SK-N-SH treated with all-trans-retinoic acid at 6 μM for 48 hours (cell line): Measurements from ENCODE around the gene AGBL3.

ENCODE experiments used
- ATAC-seq: fragments of 200-7000 bp; cut with Tn5 transposase; 3 replicates; pipeline ENCODE4 v1.9.1; 2020; ENCODE audit warnings: mild to moderate bottlenecking, moderate library complexity
- ARNTL ChIP-seq: fragments of 450-650 bp; formaldehyde crosslinking; IDR thresholded peaks from 2 replicates; pipeline ENCODE4 v1.5.0; 2020; ENCODE audit warnings: low read depth, mild to moderate bottlenecking, moderate library complexity, borderline replicate concordance
- CSDC2 ChIP-seq: fragments of 250-450 bp; sonication (Bioruptor Pico); IDR thresholded peaks from 2 replicates; pipeline ENCODE4 v1.5.0; 2020; ENCODE audit warnings: mild to moderate bottlenecking, moderate library complexity
- GLIS3 ChIP-seq: fragments of 250-450 bp; sonication (Bioruptor Pico); IDR thresholded peaks from 2 replicates; pipeline ENCODE4 v1.5.0; 2020; ENCODE audit warnings: mild to moderate bottlenecking, moderate library complexity
- OSR1 ChIP-seq: fragments of 250-450 bp; sonication (Bioruptor Pico); IDR thresholded peaks from 2 replicates; pipeline ENCODE4 v1.8.0; 2022; ENCODE audit warnings: moderate library complexity, mild to moderate bottlenecking, inconsistent platforms
- PPARA ChIP-seq: fragments of 250-450 bp; sonication (Bioruptor Pico); IDR thresholded peaks from 2 replicates; pipeline ENCODE4 v1.5.0; 2020; ENCODE audit warnings: mild to moderate bottlenecking, borderline replicate concordance
- RARB ChIP-seq: fragments of 250-450 bp; sonication (Bioruptor Pico); IDR thresholded peaks from 2 replicates; pipeline ENCODE4 v1.8.0; 2021; ENCODE audit warnings: mild to moderate bottlenecking, moderate library complexity
- SNAI2 ChIP-seq: fragments of 250-450 bp; sonication (Bioruptor Pico); IDR thresholded peaks from 2 replicates; pipeline ENCODE4 v1.5.0; 2020; ENCODE audit warnings: mild to moderate bottlenecking, moderate library complexity
- TCF4 ChIP-seq: fragments of 250-450 bp; sonication (Bioruptor Pico); IDR thresholded peaks from 2 replicates; pipeline ENCODE4 v1.8.0; 2021; ENCODE audit warnings: mild to moderate bottlenecking, moderate library complexity, borderline replicate concordance
- ZC3H10 ChIP-seq: fragments of 250-450 bp; sonication (Bioruptor Pico); IDR thresholded peaks from 2 replicates; pipeline ENCODE4 v1.5.1; 2021; ENCODE audit warnings: mild to moderate bottlenecking, moderate library complexity
- ZNF565 ChIP-seq: fragments of 450-650 bp; formaldehyde crosslinking; conservative IDR thresholded peaks from 2 replicates; pipeline ENCODE4 v1.5.0; 2020; ENCODE audit warnings: low read depth, mild to moderate bottlenecking, moderate library complexity
- ZNF8 ChIP-seq: fragments of 450-650 bp; formaldehyde crosslinking; IDR thresholded peaks from 2 replicates; pipeline ENCODE4 v1.5.0; 2020; ENCODE audit warnings: mild to moderate bottlenecking, moderate library complexity
- TF ChIP-seq, protein P1 (sequence below): fragments of 250-450 bp; sonication (Bioruptor Pico); IDR thresholded peaks from 2 replicates; pipeline ENCODE4 v1.5.1; 2021; ENCODE audit warnings: mild to moderate bottlenecking, moderate library complexity
- TF ChIP-seq, protein P2 (sequence below): fragments of 250-450 bp; sonication (Bioruptor Pico); IDR thresholded peaks from 2 replicates; pipeline ENCODE4 v1.8.0; 2021; ENCODE audit warnings: low read depth, mild to moderate bottlenecking, moderate library complexity, borderline replicate concordance
- TF ChIP-seq, protein P3 (sequence below): fragments of 250-450 bp; sonication (Bioruptor Pico); IDR thresholded peaks from 2 replicates; pipeline ENCODE4 v1.5.0; 2020; ENCODE audit warnings: mild to moderate bottlenecking, moderate library complexity

AGBL3 gene

DNA sequence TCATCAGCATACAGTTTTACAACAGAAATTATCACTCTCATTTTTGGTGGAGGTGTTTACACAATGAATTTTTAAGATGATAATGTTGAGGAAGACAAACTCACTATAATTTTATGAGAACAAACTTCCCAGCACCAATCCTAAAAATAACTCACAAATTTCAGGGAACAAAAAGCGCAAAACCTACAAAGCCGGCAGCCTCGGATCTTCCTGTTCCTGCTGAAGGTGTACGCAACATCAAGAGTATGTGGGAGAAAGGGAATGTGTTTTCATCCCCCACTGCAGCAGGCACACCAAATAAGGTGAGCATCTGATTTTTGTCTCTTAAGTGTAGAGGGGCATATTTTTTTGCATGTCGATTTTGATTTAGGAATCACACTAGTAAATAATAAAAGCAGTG lies 26.5 kb upstream of the AGBL3 start:
- TF ChIP-seq, protein P1, sequence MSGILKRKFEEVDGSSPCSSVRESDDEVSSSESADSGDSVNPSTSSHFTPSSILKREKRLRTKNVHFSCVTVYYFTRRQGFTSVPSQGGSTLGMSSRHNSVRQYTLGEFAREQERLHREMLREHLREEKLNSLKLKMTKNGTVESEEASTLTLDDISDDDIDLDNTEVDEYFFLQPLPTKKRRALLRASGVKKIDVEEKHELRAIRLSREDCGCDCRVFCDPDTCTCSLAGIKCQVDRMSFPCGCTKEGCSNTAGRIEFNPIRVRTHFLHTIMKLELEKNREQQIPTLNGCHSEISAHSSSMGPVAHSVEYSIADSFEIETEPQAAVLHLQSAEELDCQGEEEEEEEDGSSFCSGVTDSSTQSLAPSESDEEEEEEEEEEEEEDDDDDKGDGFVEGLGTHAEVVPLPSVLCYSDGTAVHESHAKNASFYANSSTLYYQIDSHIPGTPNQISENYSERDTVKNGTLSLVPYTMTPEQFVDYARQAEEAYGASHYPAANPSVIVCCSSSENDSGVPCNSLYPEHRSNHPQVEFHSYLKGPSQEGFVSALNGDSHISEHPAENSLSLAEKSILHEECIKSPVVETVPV (CRISPR knock-in tag): no peak
- TF ChIP-seq ZNF565: no peak
- ATAC-seq: no peak

DNA sequence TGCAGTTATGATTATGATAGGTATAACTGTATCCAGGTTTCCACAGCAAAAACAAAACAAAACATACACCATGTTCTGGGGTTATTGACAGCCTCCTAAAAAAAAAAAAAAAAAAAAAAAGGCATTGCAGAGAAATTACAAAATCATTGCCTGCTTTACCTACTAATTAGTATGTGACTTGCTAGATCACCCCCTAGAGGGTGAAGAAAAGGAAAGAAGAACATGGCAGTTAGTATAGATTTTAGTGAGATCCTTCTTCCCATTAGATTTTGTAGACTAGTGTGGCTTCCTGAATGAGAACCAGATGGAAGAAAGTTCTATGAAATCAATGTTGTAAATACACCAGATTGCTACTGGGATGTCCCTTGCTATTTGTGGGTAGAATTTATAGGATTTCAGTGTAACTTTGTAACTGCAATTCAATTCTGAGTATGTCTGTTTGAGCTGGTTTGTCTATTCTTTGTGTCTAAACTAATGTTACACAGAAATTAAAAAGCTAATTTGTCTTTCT lies 24.0 kb upstream of the AGBL3 start:
- TF ChIP-seq, protein P2, sequence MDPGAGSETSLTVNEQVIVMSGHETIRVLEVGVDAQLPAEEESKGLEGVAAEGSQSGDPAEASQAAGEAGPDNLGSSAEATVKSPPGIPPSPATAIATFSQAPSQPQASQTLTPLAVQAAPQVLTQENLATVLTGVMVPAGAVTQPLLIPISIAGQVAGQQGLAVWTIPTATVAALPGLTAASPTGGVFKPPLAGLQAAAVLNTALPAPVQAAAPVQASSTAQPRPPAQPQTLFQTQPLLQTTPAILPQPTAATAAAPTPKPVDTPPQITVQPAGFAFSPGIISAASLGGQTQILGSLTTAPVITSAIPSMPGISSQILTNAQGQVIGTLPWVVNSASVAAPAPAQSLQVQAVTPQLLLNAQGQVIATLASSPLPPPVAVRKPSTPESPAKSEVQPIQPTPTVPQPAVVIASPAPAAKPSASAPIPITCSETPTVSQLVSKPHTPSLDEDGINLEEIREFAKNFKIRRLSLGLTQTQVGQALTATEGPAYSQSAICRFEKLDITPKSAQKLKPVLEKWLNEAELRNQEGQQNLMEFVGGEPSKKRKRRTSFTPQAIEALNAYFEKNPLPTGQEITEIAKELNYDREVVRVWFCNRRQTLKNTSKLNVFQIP (CRISPR knock-in tag): no peak
- no peak for TF ChIP-seq ZC3H10
- no peak for TF ChIP-seq GLIS3 (CRISPR knock-in tag)
- no peak for TF ChIP-seq ZNF565
- TF ChIP-seq RARB (CRISPR knock-in tag): no peak
- no peak for TF ChIP-seq CSDC2 (CRISPR knock-in tag)
- TF ChIP-seq ARNTL (CRISPR knock-in tag): no peak
- no peak for TF ChIP-seq PPARA (CRISPR knock-in tag)
- TF ChIP-seq, protein P3, sequence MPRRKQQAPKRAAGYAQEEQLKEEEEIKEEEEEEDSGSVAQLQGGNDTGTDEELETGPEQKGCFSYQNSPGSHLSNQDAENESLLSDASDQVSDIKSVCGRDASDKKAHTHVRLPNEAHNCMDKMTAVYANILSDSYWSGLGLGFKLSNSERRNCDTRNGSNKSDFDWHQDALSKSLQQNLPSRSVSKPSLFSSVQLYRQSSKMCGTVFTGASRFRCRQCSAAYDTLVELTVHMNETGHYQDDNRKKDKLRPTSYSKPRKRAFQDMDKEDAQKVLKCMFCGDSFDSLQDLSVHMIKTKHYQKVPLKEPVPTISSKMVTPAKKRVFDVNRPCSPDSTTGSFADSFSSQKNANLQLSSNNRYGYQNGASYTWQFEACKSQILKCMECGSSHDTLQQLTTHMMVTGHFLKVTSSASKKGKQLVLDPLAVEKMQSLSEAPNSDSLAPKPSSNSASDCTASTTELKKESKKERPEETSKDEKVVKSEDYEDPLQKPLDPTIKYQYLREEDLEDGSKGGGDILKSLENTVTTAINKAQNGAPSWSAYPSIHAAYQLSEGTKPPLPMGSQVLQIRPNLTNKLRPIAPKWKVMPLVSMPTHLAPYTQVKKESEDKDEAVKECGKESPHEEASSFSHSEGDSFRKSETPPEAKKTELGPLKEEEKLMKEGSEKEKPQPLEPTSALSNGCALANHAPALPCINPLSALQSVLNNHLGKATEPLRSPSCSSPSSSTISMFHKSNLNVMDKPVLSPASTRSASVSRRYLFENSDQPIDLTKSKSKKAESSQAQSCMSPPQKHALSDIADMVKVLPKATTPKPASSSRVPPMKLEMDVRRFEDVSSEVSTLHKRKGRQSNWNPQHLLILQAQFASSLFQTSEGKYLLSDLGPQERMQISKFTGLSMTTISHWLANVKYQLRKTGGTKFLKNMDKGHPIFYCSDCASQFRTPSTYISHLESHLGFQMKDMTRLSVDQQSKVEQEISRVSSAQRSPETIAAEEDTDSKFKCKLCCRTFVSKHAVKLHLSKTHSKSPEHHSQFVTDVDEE (CRISPR knock-in tag): no peak

DNA sequence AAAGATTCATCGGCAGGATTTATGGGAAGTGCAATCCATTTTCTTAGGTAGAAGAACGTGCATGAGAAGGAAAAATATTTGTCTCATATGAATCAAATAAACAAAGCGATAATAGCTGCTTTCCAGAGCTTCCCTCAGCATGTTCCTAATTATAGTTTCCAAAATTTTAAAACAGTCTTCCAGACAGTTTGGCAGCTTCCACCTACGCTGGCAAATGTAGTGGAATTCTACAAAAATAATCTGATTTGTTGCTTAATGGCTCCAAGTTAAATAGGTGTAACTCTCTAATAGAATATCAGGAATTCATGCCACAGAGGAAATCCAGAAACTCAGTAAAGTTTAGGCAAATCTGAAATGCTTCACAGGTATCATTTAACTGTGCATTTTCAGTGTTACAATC lies 23.3 kb upstream of the AGBL3 start:
- TF ChIP-seq OSR1 (CRISPR knock-in tag): no peak
- TF ChIP-seq, protein P3 (CRISPR knock-in tag): no peak
- TF ChIP-seq ARNTL (CRISPR knock-in tag): no peak
- TF ChIP-seq ZNF8: no peak
- no peak for TF ChIP-seq SNAI2 (CRISPR knock-in tag)
- TF ChIP-seq, protein P2 (CRISPR knock-in tag): no peak
- TF ChIP-seq, protein P1 (CRISPR knock-in tag): no peak
- ATAC-seq: no peak

More for the DNA sequence above, 24.0 kb upstream of the AGBL3 start:
- ATAC-seq: no peak

DNA sequence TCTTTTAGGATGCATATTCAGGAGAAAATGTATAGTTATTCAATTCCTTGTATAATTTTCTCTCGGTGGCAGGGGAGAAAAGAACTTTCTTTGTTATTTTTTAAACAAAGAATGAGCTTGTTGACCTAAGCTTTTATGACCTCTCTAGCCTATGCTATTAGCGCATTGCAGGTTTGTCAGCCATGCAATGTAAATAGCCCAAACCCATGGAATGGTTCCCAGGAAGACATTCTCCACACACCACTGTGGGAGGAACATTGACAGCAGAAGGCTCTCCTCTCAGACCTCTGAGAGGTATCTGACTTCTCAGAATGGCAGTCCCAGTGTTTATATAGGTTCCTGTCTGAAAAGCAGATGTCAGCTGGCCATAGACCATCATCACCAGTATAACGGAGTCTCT lies 19.6 kb upstream of the AGBL3 start:
- TF ChIP-seq, protein P2 (CRISPR knock-in tag): no peak
- TF ChIP-seq ARNTL (CRISPR knock-in tag): no peak
- TF ChIP-seq TCF4 (CRISPR knock-in tag): no peak
- TF ChIP-seq, protein P3 (CRISPR knock-in tag): no peak
- TF ChIP-seq PPARA (CRISPR knock-in tag): no peak
- no peak for ATAC-seq
